Peyer's patch (tissue), 4 donors: ENCODE measurements around the gene SYPL2.

Source experiments
- POLR2A ChIP-seq, 2 donors: fragments of 450-650 bp; IDR thresholded peaks; one replicate each; pipeline ENCODE4 v1.5.1; 2017; ENCODE audit warnings: antibody characterized with exemption in 2 of 2, mild to moderate bottlenecking in 2 of 2, moderate library complexity in 2 of 2
- TF ChIP-seq, protein P1 (sequence below), 6 experiments: fragments of 450-650 bp in 4 of 6; fragments of 200-600 bp in 2 of 6; sonication (generic) in 1 of 6; IDR thresholded peaks; one replicate each; pipeline ENCODE4 v1.5.1; 2017 to 2019; ENCODE audit warnings: antibody characterized with exemption in 6 of 6, mild to moderate bottlenecking in 3 of 6, moderate library complexity in 1 of 6

DNA sequence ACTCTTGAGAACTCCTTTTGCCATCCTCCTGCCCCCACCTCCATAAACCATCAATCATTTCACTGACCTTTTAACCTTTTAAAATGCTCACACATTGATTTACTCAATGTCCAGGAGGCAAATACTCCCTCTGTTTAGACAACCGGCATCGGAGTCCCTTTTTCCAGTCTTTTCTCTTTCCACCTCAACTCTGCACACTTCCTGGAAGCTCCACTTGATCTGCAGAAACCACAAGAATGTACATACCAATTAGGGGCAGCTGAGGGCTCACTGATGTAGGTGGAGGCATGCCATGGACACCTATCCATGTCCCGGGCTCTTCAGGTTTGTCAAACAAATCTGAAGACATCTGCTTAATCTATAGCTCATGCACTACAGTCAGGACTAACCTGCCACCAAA lies 48.5 kb downstream of the SYPL2 start:
- TF ChIP-seq, protein P1, sequence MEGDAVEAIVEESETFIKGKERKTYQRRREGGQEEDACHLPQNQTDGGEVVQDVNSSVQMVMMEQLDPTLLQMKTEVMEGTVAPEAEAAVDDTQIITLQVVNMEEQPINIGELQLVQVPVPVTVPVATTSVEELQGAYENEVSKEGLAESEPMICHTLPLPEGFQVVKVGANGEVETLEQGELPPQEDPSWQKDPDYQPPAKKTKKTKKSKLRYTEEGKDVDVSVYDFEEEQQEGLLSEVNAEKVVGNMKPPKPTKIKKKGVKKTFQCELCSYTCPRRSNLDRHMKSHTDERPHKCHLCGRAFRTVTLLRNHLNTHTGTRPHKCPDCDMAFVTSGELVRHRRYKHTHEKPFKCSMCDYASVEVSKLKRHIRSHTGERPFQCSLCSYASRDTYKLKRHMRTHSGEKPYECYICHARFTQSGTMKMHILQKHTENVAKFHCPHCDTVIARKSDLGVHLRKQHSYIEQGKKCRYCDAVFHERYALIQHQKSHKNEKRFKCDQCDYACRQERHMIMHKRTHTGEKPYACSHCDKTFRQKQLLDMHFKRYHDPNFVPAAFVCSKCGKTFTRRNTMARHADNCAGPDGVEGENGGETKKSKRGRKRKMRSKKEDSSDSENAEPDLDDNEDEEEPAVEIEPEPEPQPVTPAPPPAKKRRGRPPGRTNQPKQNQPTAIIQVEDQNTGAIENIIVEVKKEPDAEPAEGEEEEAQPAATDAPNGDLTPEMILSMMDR (IDR thresholded peaks at IDR 0.05) = no peak
- no peak for TF ChIP-seq POLR2A (IDR thresholded peaks at IDR 0.05)
